Subcutaneous abdominal adipose tissue (tissue), 5 donors: ENCODE data around the gene GSDMA.
A peak's percentile ranks its signal among the peaks of the same experiment; 100 is the strongest.

Experiments
- H3K27ac ChIP-seq: one replicate; pipeline ENCODE4 v1.7.0; 2013; ENCODE audit warnings: low read depth, mild to moderate bottlenecking, inconsistent platforms, low read length, moderate library complexity
- H3K27me3 ChIP-seq, 5 donors: one replicate each; pipeline ENCODE4 v1.7.0; 2013; ENCODE audit warnings: low read length in 5 of 5, inconsistent platforms in 1 of 5; ENCODE audit not compliant: control insufficient read depth in 5 of 5, insufficient read depth in 4 of 5
- H3K36me3 ChIP-seq, 5 donors: one replicate each; pipeline ENCODE4 v1.7.0; 2013; ENCODE audit warnings: low read length in 5 of 5; ENCODE audit not compliant: control insufficient read depth in 5 of 5, insufficient read depth in 5 of 5
- H3K4me1 ChIP-seq, 5 donors: one replicate each; pipeline ENCODE4 v1.7.0; 2013; ENCODE audit warnings: low read length in 5 of 5, mild to moderate bottlenecking in 3 of 5, moderate library complexity in 1 of 5; ENCODE audit not compliant: control insufficient read depth in 5 of 5, insufficient read depth in 5 of 5
- H3K4me3 ChIP-seq, 5 donors: one replicate each; pipeline ENCODE4 v1.7.0; 2013; ENCODE audit warnings: low read length in 5 of 5, low read depth in 1 of 5
- H3K9ac ChIP-seq, 5 donors: one replicate each; pipeline ENCODE4 v1.7.0; 2013; ENCODE audit warnings: low read length in 5 of 5, mild to moderate bottlenecking in 4 of 5, moderate library complexity in 3 of 5
- H3K9me3 ChIP-seq, 5 donors: one replicate each; pipeline ENCODE4 v1.7.0; 2013; ENCODE audit warnings: low read length in 5 of 5; ENCODE audit not compliant: control insufficient read depth in 5 of 5
- donor health status: healthy.
- donor health status: healthy.
- donor health status: healthy.
- donor health status: healthy.
- donor health status: healthy.

The GSDMA gene

GRCh38 chr17:40019140-40019991 is 56.6 kb downstream of the GSDMA start:
- no peaks in the 10 kb centered on the region for H3K9me3 ChIP-seq
- H3K36me3 ChIP-seq, result peaks cover 0 to 51% (median 44%) of the 10 kb centered on the region in 5 donors
- H3K27me3 ChIP-seq, result no peaks in the 10 kb centered on the region
- H3K9ac ChIP-seq, result no peak overlapping the region
- H3K4me1 ChIP-seq, result peaks cover 0 to 56% (median 18%) of the 10 kb centered on the region in 5 donors
- no peak overlapping the region for H3K27ac ChIP-seq
- no peak overlapping the region for H3K4me3 ChIP-seq

- Histone ChIP-seq H3K36me3 (peaks cover 0 to 55% (median 48%) of the 10 kb centered on the region in 5 donors), H3K9ac (no peak overlapping the region), H3K27ac (no peak overlapping the region), H3K4me1 (peaks cover 0 to 49% (median 18%) of the 10 kb centered on the region in 5 donors), H3K9me3 (no peaks in the 10 kb centered on the region), H3K4me3 (no peak overlapping the region), H3K27me3 (no peaks in the 10 kb centered on the region)
These were observed 57.3 kb downstream of the GSDMA start for GRCh38 chr17:40020146-40020545.

- Histone ChIP-seq H3K4me3 (no peak overlapping the region), H3K9me3 (no peaks in the 10 kb centered on the region), H3K9ac (peak overlapping the region in 2 of 5 donors; percentile 16 to 23), H3K4me1 (peaks cover 0 to 44% (median 18%) of the 10 kb centered on the region in 5 donors), H3K36me3 (peaks cover 5 to 68% (median 61%) of the 10 kb centered on the region in 5 donors), H3K27ac (peak overlapping the region; percentile 46), H3K27me3 (no peaks in the 10 kb centered on the region)
These were observed 58.7 kb downstream of the GSDMA start for GRCh38 chr17:40021451-40021971.

GRCh38 chr17:40022497-40022896 is 59.7 kb downstream of the GSDMA start:
- Histone ChIP-seq H3K36me3 (peaks cover 5 to 73% (median 65%) of the 10 kb centered on the region in 5 donors), H3K4me3 (no peak overlapping the region), H3K4me1 (peaks cover 2 to 46% (median 25%) of the 10 kb centered on the region in 5 donors), H3K27me3 (no peaks in the 10 kb centered on the region), H3K9me3 (no peaks in the 10 kb centered on the region), H3K9ac (no peak overlapping the region), H3K27ac (no peak overlapping the region)

- Histone ChIP-seq H3K9ac (no peak overlapping the region), H3K27ac (no peak overlapping the region), H3K9me3 (no peaks in the 10 kb centered on the region), H3K36me3 (peaks cover 5 to 77% (median 67%) of the 10 kb centered on the region in 5 donors), H3K4me3 (no peak overlapping the region), H3K4me1 (peaks cover 0 to 41% (median 21%) of the 10 kb centered on the region in 5 donors), H3K27me3 (no peaks in the 10 kb centered on the region)
These were observed 60.2 kb downstream of the GSDMA start for GRCh38 chr17:40022961-40023541.

- Histone ChIP-seq H3K4me3 (no peak overlapping the region), H3K36me3 (peaks cover 5 to 82% (median 71%) of the 10 kb centered on the region in 5 donors), H3K9ac (no peak overlapping the region), H3K9me3 (no peaks in the 10 kb centered on the region), H3K4me1 (peaks cover 0 to 38% (median 17%) of the 10 kb centered on the region in 5 donors), H3K27ac (no peak overlapping the region), H3K27me3 (no peaks in the 10 kb centered on the region)
These were observed 60.9 kb downstream of the GSDMA start for GRCh38 chr17:40023590-40024292.

GRCh38 chr17:40024901-40025300 is 62.1 kb downstream of the GSDMA start:
- H3K36me3 ChIP-seq, result peaks cover 5 to 82% (median 73%) of the 10 kb centered on the region in 5 donors
- no peak overlapping the region for H3K4me3 ChIP-seq
- peaks cover 0 to 38% (median 15%) of the 10 kb centered on the region in 5 donors for H3K4me1 ChIP-seq

GRCh38 chr17:40025559-40025958 is 62.8 kb downstream of the GSDMA start:
- Histone ChIP-seq H3K4me1 (peaks cover 0 to 38% (median 15%) of the 10 kb centered on the region in 5 donors), H3K36me3 (peaks cover 5 to 80% (median 67%) of the 10 kb centered on the region in 5 donors), H3K9me3 (no peaks in the 10 kb centered on the region), H3K27me3 (no peaks in the 10 kb centered on the region), H3K27ac (no peak overlapping the region), H3K9ac (no peak overlapping the region), H3K4me3 (no peak overlapping the region)

More at GRCh38 chr17:40024901-40025300, 62.1 kb downstream of the GSDMA start:
- no peak overlapping the region for H3K9ac ChIP-seq
- H3K27ac ChIP-seq, result no peak overlapping the region
- H3K27me3 ChIP-seq, result no peaks in the 10 kb centered on the region
- H3K9me3 ChIP-seq, result no peaks in the 10 kb centered on the region

- Histone ChIP-seq H3K27me3 (no peaks in the 10 kb centered on the region), H3K27ac (no peak overlapping the region), H3K9me3 (no peaks in the 10 kb centered on the region), H3K4me3 (no peak overlapping the region), H3K4me1 (peaks cover 0 to 35% (median 12%) of the 10 kb centered on the region in 5 donors), H3K9ac (no peak overlapping the region), H3K36me3 (peaks cover 5 to 82% (median 72%) of the 10 kb centered on the region in 5 donors)
These were observed 63.4 kb downstream of the GSDMA start for GRCh38 chr17:40025991-40026815.
